GM23248 (cell line): ENCODE data around the gene PYGO2. TPM values are rescaled to one million over a fixed set of nuclear protein-coding genes. Genes with fewer than 3 reads are reported as not detected.
A peak's percentile ranks its signal among the peaks of the same experiment; 100 is the strongest.
"Not testable (repeated sequence)": the region's sequence is repeated elsewhere in the genome, so short reads cannot be mapped to it uniquely, and the experiment has no call there.

ENCODE experiments used
- DNase-seq: peaks from one replicate; pipeline ENCODE4 v3.0.0-alpha.2; 2015
- H2AFZ ChIP-seq: fragments of 200-600 bp; sonication (generic); 2 replicates; pipeline ENCODE4 v1.6.1; 2016; ENCODE audit warnings: antibody characterized with exemption
- H3F3A ChIP-seq: fragments of 200-600 bp; sonication (generic); 2 replicates; pipeline ENCODE4 v1.6.1; 2016; ENCODE audit warnings: mild to moderate bottlenecking, antibody characterized with exemption, mixed run types; ENCODE audit not compliant: insufficient read depth
- H3K27ac ChIP-seq: fragments of 200-600 bp; sonication (generic); 2 replicates; pipeline ENCODE4 v1.5.1; 2016; ENCODE audit warnings: mild to moderate bottlenecking
- H3K27me3 ChIP-seq: fragments of 200-600 bp; sonication (generic); replicated peaks from 2 replicates; pipeline ENCODE4 v1.6.1; 2016; ENCODE audit warnings: mild to moderate bottlenecking; ENCODE audit not compliant: insufficient read depth
- H3K36me3 ChIP-seq: fragments of 200-600 bp; sonication (generic); 2 replicates; pipeline ENCODE4 v1.6.1; 2016; ENCODE audit warnings: low read depth, mild to moderate bottlenecking
- H3K4me1 ChIP-seq: fragments of 200-600 bp; sonication (generic); 2 replicates; pipeline ENCODE4 v1.6.1; 2016; ENCODE audit warnings: mild to moderate bottlenecking; ENCODE audit not compliant: insufficient read depth
- H3K4me2 ChIP-seq: fragments of 200-600 bp; sonication (generic); one replicate; pipeline ENCODE4 v1.6.1; 2016; ENCODE audit warnings: mild to moderate bottlenecking; ENCODE audit not compliant: unreplicated experiment
- H3K4me3 ChIP-seq: fragments of 200-600 bp; sonication (generic); 2 replicates; pipeline ENCODE4 v1.5.1; 2016; ENCODE audit warnings: mild to moderate bottlenecking
- H3K79me2 ChIP-seq: fragments of 200-600 bp; sonication (generic); 2 replicates; pipeline ENCODE4 v1.6.1; 2016; ENCODE audit warnings: mild to moderate bottlenecking; ENCODE audit not compliant: insufficient read depth
- H3K9ac ChIP-seq: fragments of 200-600 bp; sonication (generic); 2 replicates; pipeline ENCODE4 v1.6.1; 2016; ENCODE audit warnings: mild to moderate bottlenecking
- H3K9me2 ChIP-seq: fragments of 200-600 bp; sonication (generic); 2 replicates; pipeline ENCODE4 v1.6.1; 2016; ENCODE audit warnings: mixed run types, mild to moderate bottlenecking, moderate library complexity; ENCODE audit not compliant: insufficient read depth
- H3K9me3 ChIP-seq: fragments of 200-600 bp; sonication (generic); one replicate; pipeline ENCODE4 v1.6.1; 2017; ENCODE audit warnings: low read depth
- H4K20me1 ChIP-seq: fragments of 200-600 bp; sonication (generic); 2 replicates; pipeline ENCODE4 v1.6.0; 2016; ENCODE audit not compliant: insufficient read depth
- EZH2 ChIP-seq: fragments of 200-600 bp; sonication (generic); IDR thresholded peaks from 2 replicates; pipeline ENCODE4 v1.6.1; 2018; ENCODE audit warnings: antibody characterized with exemption, mild to moderate bottlenecking; ENCODE audit not compliant: insufficient read depth, poor library complexity, severe bottlenecking
- EZH2phosphoT487 ChIP-seq: fragments of 200-600 bp; sonication (generic); IDR thresholded peaks from 2 replicates; pipeline ENCODE4 v1.6.1; 2018; ENCODE audit warnings: antibody characterized with exemption, moderate library complexity, mild to moderate bottlenecking, low read depth; ENCODE audit not compliant: insufficient read depth
- WGBS, 2 experiments: methylation state at CpG; one replicate each; pipeline ENCODE4 v1.1.6; 2015 to 2017; ENCODE audit warnings: low lambda C conversion rate in 2 of 2, low coverage in 1 of 2; ENCODE audit errors: missing lambda C conversion rate in 2 of 2; 5-methylcytosine and 5-hydroxymethylcytosine counted together
- in situ Hi-C: fragments of 300-500 bp; cut with MboI; formaldehyde crosslinking; loops from 2 replicates; pipeline ENCODE4 v1.15.0; 2020
- polyA plus RNA-seq: library from polyadenylated mRNA; unstranded; fragments of >200 nt; fragmentation: Nextera tagmentation; extraction: Ambion mirVana; gene quantifications from 2 replicates; pipeline ENCODE4 v1.2.1, GENCODE V29; 2016
- total RNA-seq: library from RNA; depleted of rRNA; stranded (reverse); fragments of >200 nt; shearing (Covaris generic); gene quantifications from 2 replicates; pipeline ENCODE4 v1.2.3, GENCODE V29; 2014

Gene PYGO2
- total and polyA plus RNA-seq, 2 experiments from 2014 or later, result 14.7 to 14.9 TPM

DNA sequence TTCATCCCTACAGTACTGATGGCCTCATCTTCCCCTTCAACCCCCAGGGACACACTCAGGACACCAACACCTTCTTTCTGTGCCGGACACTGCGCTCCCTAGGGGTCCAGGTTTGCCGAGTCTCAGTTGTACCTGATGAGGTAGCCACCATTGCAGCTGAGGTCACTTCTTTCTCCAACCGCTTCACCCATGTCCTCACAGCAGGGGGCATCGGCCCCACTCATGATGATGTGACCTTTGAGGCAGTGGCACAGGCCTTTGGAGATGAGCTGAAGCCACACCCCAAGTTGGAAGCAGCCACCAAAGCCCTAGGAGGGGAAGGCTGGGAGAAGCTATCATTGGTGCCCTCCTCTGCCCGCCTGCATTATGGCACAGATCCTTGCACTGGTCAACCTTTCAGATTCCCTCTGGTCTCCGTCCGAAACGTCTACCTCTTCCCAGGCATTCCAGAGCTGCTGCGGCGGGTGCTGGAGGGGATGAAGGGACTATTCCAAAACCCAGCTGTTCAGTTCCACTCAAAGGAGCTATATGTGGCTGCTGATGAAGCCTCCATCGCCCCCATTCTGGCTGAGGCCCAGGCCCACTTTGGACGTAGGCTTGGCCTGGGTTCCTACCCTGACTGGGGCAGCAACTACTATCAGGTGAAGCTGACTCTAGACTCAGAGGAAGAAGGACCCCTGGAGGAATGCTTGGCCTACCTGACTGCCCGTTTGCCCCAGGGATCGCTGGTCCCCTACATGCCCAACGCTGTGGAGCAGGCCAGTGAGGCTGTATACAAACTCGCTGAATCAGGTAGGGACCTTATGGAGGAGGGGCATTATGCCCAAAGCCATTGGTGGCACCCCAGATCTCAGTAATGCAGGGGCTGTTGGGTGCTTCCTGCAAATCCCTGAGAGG, 26.7 kb upstream of the PYGO2 start:
- H3K79me2 ChIP-seq, result peaks cover 47% of the 10 kb centered on the region
- H3F3A ChIP-seq, result no peaks in the 10 kb centered on the region
- no peak overlapping the region for H3K4me2 ChIP-seq
- 89 to 93% methylated on average over 17 of the region's 17 CpGs for WGBS, 2 experiments
- DNase-seq, result no peak
- peaks cover 5% of the 10 kb centered on the region for H3K4me1 ChIP-seq
- in situ Hi-C loops, result no loop called here
- no peak overlapping the region for H2AFZ ChIP-seq
- H3K27ac ChIP-seq, result no peak overlapping the region
- TF ChIP-seq EZH2phosphoT487 (no peak), EZH2 (no peak)
- H3K36me3 ChIP-seq, result 0 out of 2 replicates have a peak, but pooled peaks cover 8% of the 10 kb centered on the region
- H3K4me3 ChIP-seq, result no peak overlapping the region
- no peaks in the 10 kb centered on the region for H3K9me2 ChIP-seq
- no peaks in the 10 kb centered on the region for H3K9me3 ChIP-seq
- H3K9ac ChIP-seq, result no peak overlapping the region
- H4K20me1 ChIP-seq, result no peaks in the 10 kb centered on the region
- H3K27me3 ChIP-seq, result no peaks in the 10 kb centered on the region

- WGBS, 2 experiments, result 51 to 52% methylated on average over 6 of the region's 6 CpGs
- Histone ChIP-seq H3K27ac (no peak overlapping the region), H3K36me3 (0 out of 2 replicates have a peak, but pooled peaks cover 8% of the 10 kb centered on the region), H3K79me2 (peaks cover 48% of the 10 kb centered on the region), H3K9ac (no peak overlapping the region), H4K20me1 (no peaks in the 10 kb centered on the region), H3K4me1 (peaks cover 5% of the 10 kb centered on the region), H3K4me2 (no peak overlapping the region), H3K9me2 (no peaks in the 10 kb centered on the region), H3K9me3 (no peaks in the 10 kb centered on the region), H3F3A (no peaks in the 10 kb centered on the region; the same call in 1 of the 2 replicates), H3K27me3 (no peaks in the 10 kb centered on the region), H2AFZ (no peak overlapping the region), H3K4me3 (no peak overlapping the region)
- no peak for TF ChIP-seq EZH2phosphoT487
- TF ChIP-seq EZH2, result no peak
- peak; percentile 33 for DNase-seq
- in situ Hi-C loops, result no loop called here
Measured at GRCh38 chr1:154987326-154987725, 25.7 kb upstream of the PYGO2 start.

- H3K4me1 ChIP-seq, H3K4me2 ChIP-seq, H3K27ac ChIP-seq, H3K27me3 ChIP-seq, H3K36me3 ChIP-seq, H3K9me2 ChIP-seq, in situ Hi-C loops, DNase-seq, H3K9me3 ChIP-seq, H4K20me1 ChIP-seq, H3K4me3 ChIP-seq, H2AFZ ChIP-seq, H3F3A ChIP-seq, H3K9ac ChIP-seq: not testable (repeated sequence)
- WGBS, 2 experiments, result 89% methylated on average over 4 of the region's 4 CpGs
- peaks cover 50% of the 10 kb centered on the region for H3K79me2 ChIP-seq
Measured at GRCh38 chr1:154986736-154987135, 25.2 kb upstream of the PYGO2 start.

GRCh38 chr1:154983776-154984466, 22.3 kb upstream of the PYGO2 start:
- Histone ChIP-seq H3K4me2 (peak overlapping the region; percentile 99), H3K4me1 (peaks cover 5% of the 10 kb centered on the region), H3K79me2 (peaks cover 69% of the 10 kb centered on the region), H3K36me3 (0 out of 2 replicates have a peak, but pooled peaks cover 6% of the 10 kb centered on the region), H3K27me3 (no peaks in the 10 kb centered on the region), H2AFZ (peak overlapping the region; percentile 85), H3K9me3 (no peaks in the 10 kb centered on the region), H3F3A (no peaks in the 10 kb centered on the region; the same call in 1 of the 2 replicates), H3K9me2 (no peaks in the 10 kb centered on the region), H3K4me3 (peak overlapping the region; percentile 92), H3K9ac (peak overlapping the region; percentile 85), H4K20me1 (no peaks in the 10 kb centered on the region), H3K27ac (no peak overlapping the region)
- 21 to 22% methylated on average over 17 of the region's 17 CpGs for WGBS, 2 experiments
- in situ Hi-C loops, result no loop called here
- DNase-seq, result peak; percentile 29
- TF ChIP-seq EZH2 (no peak), EZH2phosphoT487 (no peak)
